Activated CD8-positive, alpha-beta T cell treated with anti-CD3 and anti-CD28 coated beads for 36 hours (primary cell): Measurements from ENCODE around the gene CAMK1D. TPM values are rescaled to one million over a fixed set of nuclear protein-coding genes. Genes with fewer than 3 reads are reported as not detected.

ENCODE experiments used
- ATAC-seq: fragments of 200-7000 bp; cut with Tn5 transposase; one replicate; pipeline ENCODE4 v1.10.0; 2021; ENCODE audit warnings: mild to moderate bottlenecking, moderate library complexity
- CTCF ChIA-PET: fragments of 350-600 bp; sonication (Branson Sonifier 250); formaldehyde crosslinking; loops from one replicate; lab custom pipeline; 2021; ENCODE audit warnings: antibody characterized with exemption; lab: Charles Lee
- POLR2A ChIA-PET: fragments of 350-600 bp; sonication (Branson Sonifier 250); formaldehyde crosslinking; loops from one replicate; lab custom pipeline; 2021; ENCODE audit warnings: antibody characterized with exemption; lab: Charles Lee
- DNase-seq: peaks from one replicate; pipeline ENCODE4 v3.0.0-alpha.2; 2020
- H3K27ac Mint-ChIP-seq: one replicate; pipeline ENCODE4 v1.8.0; 2021; ENCODE audit warnings: mild to moderate bottlenecking, mixed read lengths
- H3K27me3 Mint-ChIP-seq: one replicate; pipeline ENCODE4 v1.8.0; 2021; ENCODE audit warnings: mixed read lengths
- H3K36me3 Mint-ChIP-seq: one replicate; pipeline ENCODE4 v1.8.0; 2021; ENCODE audit warnings: low read depth, mixed read lengths
- H3K4me1 Mint-ChIP-seq: one replicate; pipeline ENCODE4 v1.8.0; 2021; ENCODE audit warnings: low read depth, mixed read lengths
- H3K4me3 Mint-ChIP-seq: one replicate; pipeline ENCODE4 v1.8.0; 2021; ENCODE audit warnings: mild to moderate bottlenecking, moderate library complexity, mixed read lengths
- H3K9me3 Mint-ChIP-seq: one replicate; pipeline ENCODE4 v1.8.0; 2021; ENCODE audit warnings: mixed read lengths
- intact Hi-C: fragments of 100-400 bp; cut with micrococcal nuclease; formaldehyde crosslinking; loops from one replicate; pipeline ENCODE4 v1.10.0; 2022
- total RNA-seq, 2 experiments: library from RNA; stranded (reverse); gene quantifications; one replicate each; pipeline ENCODE4 v1.2.3, GENCODE V29; 2021
- TF ChIP-seq, protein P1 (sequence below): fragments of 200-600 bp; IDR thresholded peaks from one replicate; pipeline ENCODE4 v1.8.0; 2022; ENCODE audit warnings: antibody characterized with exemption, mild to moderate bottlenecking

CAMK1D gene
- total RNA-seq, 2 experiments from 2014 or later = 13.8 TPM

DNA sequence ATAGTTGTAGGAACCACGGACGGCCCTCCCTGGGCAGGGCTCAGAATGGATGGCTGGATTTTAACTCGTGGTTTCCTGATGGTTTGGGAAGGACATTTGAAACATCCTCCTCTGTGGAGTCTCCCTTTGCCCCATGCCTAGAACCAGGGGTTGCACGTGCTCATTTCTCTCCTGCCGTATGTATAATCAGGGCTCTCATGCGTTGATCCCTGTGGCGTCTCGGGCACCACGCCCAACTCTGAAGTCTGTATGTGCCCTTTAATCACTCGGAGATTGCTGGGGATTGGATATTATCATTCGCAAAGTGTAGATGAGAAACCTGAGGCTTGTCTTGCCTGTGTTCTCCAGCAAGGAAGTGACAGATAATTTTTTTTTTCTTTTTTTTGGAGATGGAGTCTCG is 257.1 kb downstream of the CAMK1D start:
- peak overlapping the region; percentile 95 for H3K27ac Mint-ChIP-seq
- peaks cover 11% of the 10 kb centered on the region for H3K4me1 Mint-ChIP-seq
- ChIA-PET CTCF (no interaction called here), POLR2A (interaction anchor here (0.9 to 2.0 kb wide), 4 partner anchors 8 to 16 kb away, joined by 3 to 8 read pairs (median 4); no protein-coding TSS in a partner anchor)
- no peaks in the 10 kb centered on the region for H3K9me3 Mint-ChIP-seq
- H3K27me3 Mint-ChIP-seq = no peaks in the 10 kb centered on the region
- H3K36me3 Mint-ChIP-seq = no peaks in the 10 kb centered on the region
- TF ChIP-seq, protein P1, sequence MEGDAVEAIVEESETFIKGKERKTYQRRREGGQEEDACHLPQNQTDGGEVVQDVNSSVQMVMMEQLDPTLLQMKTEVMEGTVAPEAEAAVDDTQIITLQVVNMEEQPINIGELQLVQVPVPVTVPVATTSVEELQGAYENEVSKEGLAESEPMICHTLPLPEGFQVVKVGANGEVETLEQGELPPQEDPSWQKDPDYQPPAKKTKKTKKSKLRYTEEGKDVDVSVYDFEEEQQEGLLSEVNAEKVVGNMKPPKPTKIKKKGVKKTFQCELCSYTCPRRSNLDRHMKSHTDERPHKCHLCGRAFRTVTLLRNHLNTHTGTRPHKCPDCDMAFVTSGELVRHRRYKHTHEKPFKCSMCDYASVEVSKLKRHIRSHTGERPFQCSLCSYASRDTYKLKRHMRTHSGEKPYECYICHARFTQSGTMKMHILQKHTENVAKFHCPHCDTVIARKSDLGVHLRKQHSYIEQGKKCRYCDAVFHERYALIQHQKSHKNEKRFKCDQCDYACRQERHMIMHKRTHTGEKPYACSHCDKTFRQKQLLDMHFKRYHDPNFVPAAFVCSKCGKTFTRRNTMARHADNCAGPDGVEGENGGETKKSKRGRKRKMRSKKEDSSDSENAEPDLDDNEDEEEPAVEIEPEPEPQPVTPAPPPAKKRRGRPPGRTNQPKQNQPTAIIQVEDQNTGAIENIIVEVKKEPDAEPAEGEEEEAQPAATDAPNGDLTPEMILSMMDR = no peak
- DNase-seq = no peak
- intact Hi-C loops = no loop called here
- no peak for ATAC-seq
- peak overlapping the region; percentile 79 for H3K4me3 Mint-ChIP-seq

DNA sequence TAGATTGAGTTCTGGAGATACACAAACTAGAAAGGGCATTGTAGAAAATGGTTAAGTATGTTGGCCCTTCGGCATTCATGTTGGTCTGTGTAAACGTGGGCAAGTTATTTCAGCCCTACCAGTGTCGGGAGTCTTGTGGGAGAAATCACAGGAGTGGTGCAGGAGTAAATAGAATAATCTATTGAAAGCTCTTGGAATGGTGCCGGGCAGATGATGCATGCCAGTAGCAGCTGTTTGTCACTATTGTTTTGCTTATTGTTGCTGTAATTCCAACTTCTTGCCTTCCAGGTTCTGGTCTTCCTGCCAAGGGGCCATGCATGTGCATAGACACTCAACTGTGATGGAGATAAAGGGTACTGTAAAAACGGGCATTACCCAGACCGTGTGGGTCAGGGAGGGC is 259.4 kb downstream of the CAMK1D start:
- POLR2A ChIA-PET = no interaction called here
- H3K9me3 Mint-ChIP-seq = no peaks in the 10 kb centered on the region
- DNase-seq (no peak), ATAC-seq (no peak)
- no peaks in the 10 kb centered on the region for H3K36me3 Mint-ChIP-seq
- H3K27ac Mint-ChIP-seq = no peak overlapping the region
- peaks cover 11% of the 10 kb centered on the region for H3K4me1 Mint-ChIP-seq
- CTCF ChIA-PET = interaction anchor here (1.6 kb wide), 1 partner anchor 48 kb away, joined by 6 read pairs; no protein-coding TSS in a partner anchor
- no peaks in the 10 kb centered on the region for H3K27me3 Mint-ChIP-seq
- TF ChIP-seq, protein P1 = no peak
- intact Hi-C loops = no loop called here
- H3K4me3 Mint-ChIP-seq = no peak overlapping the region

DNA sequence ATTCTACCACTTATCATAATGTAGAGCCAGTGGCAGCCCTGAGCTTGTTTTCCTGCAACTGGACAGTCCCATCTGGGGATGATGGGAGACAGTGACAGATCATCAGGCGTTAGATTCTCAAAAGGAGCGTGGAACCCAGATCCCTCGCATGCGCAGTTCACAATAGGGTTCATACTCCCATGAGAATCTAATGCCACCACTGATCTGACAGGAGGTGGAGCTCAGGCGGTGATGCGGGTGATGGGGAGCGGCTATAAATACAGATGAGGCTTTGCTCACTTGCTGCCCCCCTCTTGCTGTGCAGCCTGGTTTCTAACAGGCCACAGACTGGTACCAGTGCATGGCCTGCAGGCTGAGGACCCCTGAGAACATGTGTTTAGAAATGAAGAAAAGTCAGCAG is 260.1 kb downstream of the CAMK1D start:
- POLR2A ChIA-PET = interaction anchor here (1.6 kb wide), 1 partner anchor 21 kb away, joined by 4 read pairs; no protein-coding TSS in a partner anchor
- Mint-ChIP-seq H3K36me3 (no peaks in the 10 kb centered on the region), H3K27me3 (no peaks in the 10 kb centered on the region), H3K4me3 (no peak overlapping the region), H3K9me3 (no peaks in the 10 kb centered on the region), H3K27ac (no peak overlapping the region), H3K4me1 (peaks cover 11% of the 10 kb centered on the region)
- ATAC-seq (no peak), DNase-seq (no peak)
- intact Hi-C loops = no loop called here
- CTCF ChIA-PET = no interaction called here
- TF ChIP-seq, protein P1 = no peak

DNA sequence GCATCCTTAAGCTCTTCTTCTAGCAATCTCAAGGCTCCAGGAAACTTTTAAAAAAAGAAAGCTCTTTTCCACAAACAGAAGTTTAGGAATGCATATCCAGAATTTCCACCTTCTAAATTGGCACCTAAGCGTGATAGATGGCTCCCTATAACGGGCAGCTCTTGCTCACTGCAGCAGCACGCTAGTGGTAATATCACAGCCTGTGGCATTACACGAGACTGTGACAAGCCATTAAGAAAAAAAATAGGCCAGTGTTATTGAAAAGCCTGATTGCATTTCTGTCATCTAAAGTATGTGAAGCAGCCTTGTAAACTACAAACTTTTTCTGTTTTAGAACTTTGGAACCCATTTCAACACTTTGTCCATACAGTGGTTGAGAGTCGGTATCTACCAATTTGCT is 263.8 kb downstream of the CAMK1D start:
- Mint-ChIP-seq H3K27me3 (no peaks in the 10 kb centered on the region), H3K27ac (no peak overlapping the region), H3K9me3 (no peaks in the 10 kb centered on the region), H3K36me3 (no peaks in the 10 kb centered on the region), H3K4me3 (no peak overlapping the region), H3K4me1 (no peaks in the 10 kb centered on the region)
- ChIA-PET CTCF (no interaction called here), POLR2A (no interaction called here)
- intact Hi-C loops = no loop called here
- no peak for ATAC-seq
- DNase-seq = no peak
- TF ChIP-seq, protein P1 = no peak

DNA sequence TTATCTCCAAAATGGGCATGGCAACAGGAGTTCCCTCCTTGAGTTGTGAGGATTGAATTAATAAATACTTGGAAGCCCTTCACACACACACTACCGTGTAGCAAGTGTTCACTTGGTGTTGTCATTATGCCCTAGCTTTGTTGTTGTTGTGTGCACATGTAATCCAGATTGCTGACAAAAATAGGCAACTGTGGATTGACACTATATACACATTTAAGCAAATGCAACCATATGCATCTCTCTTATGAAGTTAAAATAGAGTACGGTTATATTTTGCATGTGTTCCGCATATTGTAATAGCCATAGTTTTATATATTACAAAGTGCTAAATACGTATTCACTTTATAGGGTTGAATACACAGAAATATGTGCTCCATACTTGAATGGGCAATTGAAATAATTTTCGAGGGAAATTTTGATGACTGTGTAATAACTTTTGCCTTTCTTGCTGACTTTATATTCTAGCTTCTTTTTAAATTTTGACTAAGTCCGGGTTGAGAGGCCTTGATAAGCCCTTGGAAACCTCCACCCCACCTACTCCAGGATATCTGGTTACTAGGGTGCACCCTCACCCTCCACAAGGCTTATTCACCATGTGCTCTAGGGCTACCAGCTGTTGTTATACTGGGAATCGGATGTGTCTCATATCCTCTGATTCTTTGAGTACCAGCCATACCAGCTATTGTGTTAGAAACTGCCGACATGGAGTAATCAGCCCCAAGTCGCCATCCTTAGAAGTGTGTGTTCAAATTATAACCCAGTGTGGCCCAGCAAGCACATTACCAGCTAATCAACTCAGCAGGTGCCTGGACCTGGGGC is 265.0 kb downstream of the CAMK1D start:
- H3K9me3 Mint-ChIP-seq = no peaks in the 10 kb centered on the region
- no peaks in the 10 kb centered on the region for H3K27me3 Mint-ChIP-seq
- no peaks in the 10 kb centered on the region for H3K4me1 Mint-ChIP-seq
- POLR2A ChIA-PET = interaction anchor here (1.0 to 1.5 kb wide), 2 partner anchors 9 to 265 kb away, joined by 4 read pairs; no protein-coding TSS in a partner anchor
- no peak overlapping the region for H3K4me3 Mint-ChIP-seq
- intact Hi-C loops = no loop called here
- DNase-seq (no peak), ATAC-seq (no peak)
- CTCF ChIA-PET = no interaction called here
- TF ChIP-seq, protein P1 = no peak
- H3K27ac Mint-ChIP-seq = no peak overlapping the region
- no peaks in the 10 kb centered on the region for H3K36me3 Mint-ChIP-seq
